GM23338 (cell line): ENCODE results near the gene NEURL3. TPM values are rescaled to one million over a fixed set of nuclear protein-coding genes. Genes with fewer than 3 reads are reported as not detected.
"Not testable (repeated sequence)": the region's sequence is repeated elsewhere in the genome, so short reads cannot be mapped to it uniquely, and the experiment has no call there.

Source experiments
- ATAC-seq: fragments of 200-7000 bp; cut with Tn5 transposase; 3 replicates; pipeline ENCODE4 v1.9.1; 2020
- DNase-seq: peaks from one replicate; pipeline ENCODE4 v3.0.0-alpha.2; 2015; ENCODE audit warnings: low spot score
- H2AFZ ChIP-seq: fragments of 200-600 bp; sonication (generic); 2 replicates; pipeline ENCODE4 v1.8.0; 2016; ENCODE audit warnings: antibody characterized with exemption, mild to moderate bottlenecking, moderate library complexity
- H3F3A ChIP-seq: fragments of 200-600 bp; sonication (generic); replicated peaks from 2 replicates; pipeline ENCODE4 v1.8.0; 2017; ENCODE audit warnings: antibody characterized with exemption, mixed run types, low read depth
- H3K27ac ChIP-seq: fragments of 200-600 bp; sonication (generic); 2 replicates; pipeline ENCODE4 v1.6.1; 2016; ENCODE audit warnings: low read depth
- H3K27me3 ChIP-seq: fragments of 200-600 bp; sonication (generic); 2 replicates; pipeline ENCODE4 v1.8.0; 2016; ENCODE audit warnings: mild to moderate bottlenecking, mixed run types, moderate library complexity; ENCODE audit not compliant: insufficient read depth
- H3K36me3 ChIP-seq: fragments of 200-600 bp; sonication (generic); 2 replicates; pipeline ENCODE4 v1.8.0; 2016; ENCODE audit warnings: mild to moderate bottlenecking; ENCODE audit not compliant: insufficient read depth
- H3K4me1 ChIP-seq: fragments of 200-600 bp; sonication (generic); 2 replicates; pipeline ENCODE4 v1.8.0; 2016; ENCODE audit warnings: mild to moderate bottlenecking, moderate library complexity; ENCODE audit not compliant: insufficient read depth
- H3K4me2 ChIP-seq: fragments of 200-600 bp; sonication (generic); 2 replicates; pipeline ENCODE4 v1.7.1; 2017; ENCODE audit warnings: mixed run types
- H3K4me3 ChIP-seq: fragments of 200-600 bp; sonication (generic); 2 replicates; pipeline ENCODE4 v1.6.1; 2016; ENCODE audit warnings: mixed run types
- H3K79me2 ChIP-seq: fragments of 200-600 bp; sonication (generic); replicated peaks from 2 replicates; pipeline ENCODE4 v1.8.0; 2017; ENCODE audit warnings: mild to moderate bottlenecking; ENCODE audit not compliant: insufficient read depth
- H3K9me2 ChIP-seq: fragments of 200-600 bp; sonication (generic); 2 replicates; pipeline ENCODE4 v1.8.0; 2017; ENCODE audit not compliant: insufficient read depth
- H4K20me1 ChIP-seq: fragments of 200-600 bp; sonication (generic); replicated peaks from 2 replicates; pipeline ENCODE4 v1.8.0; 2017; ENCODE audit warnings: mild to moderate bottlenecking; ENCODE audit not compliant: insufficient read depth
- H3K27ac Mint-ChIP-seq: 2 replicates; pipeline ENCODE4 v1.8.0; 2020; ENCODE audit warnings: inconsistent platforms, mild to moderate bottlenecking, moderate library complexity, mixed read lengths
- H3K27me3 Mint-ChIP-seq: 3 replicates; pipeline ENCODE4 v1.8.0; 2022; ENCODE audit warnings: low read depth, mild to moderate bottlenecking, moderate library complexity, mixed read lengths, inconsistent platforms; ENCODE audit not compliant: insufficient read depth, poor library complexity
- H3K36me3 Mint-ChIP-seq: 3 replicates; pipeline ENCODE4 v1.8.0; 2021; ENCODE audit warnings: low read depth, mild to moderate bottlenecking, inconsistent platforms, moderate library complexity, mixed read lengths
- H3K4me1 Mint-ChIP-seq: 3 replicates; pipeline ENCODE4 v1.8.0; 2020; ENCODE audit warnings: mild to moderate bottlenecking, inconsistent platforms, mixed read lengths
- H3K4me3 Mint-ChIP-seq: 3 replicates; pipeline ENCODE4 v1.8.0; 2021; ENCODE audit warnings: moderate library complexity, mild to moderate bottlenecking, inconsistent platforms, mixed read lengths
- H3K9me3 Mint-ChIP-seq: 3 replicates; pipeline ENCODE4 v1.8.0; 2020; ENCODE audit warnings: moderate library complexity, mild to moderate bottlenecking, inconsistent platforms, mixed read lengths
- CREB1 ChIP-seq: fragments of 250-450 bp; sonication (Bioruptor Pico); IDR thresholded peaks from 2 replicates; pipeline ENCODE4 v1.5.0; 2020; ENCODE audit warnings: low read depth, mild to moderate bottlenecking, moderate library complexity
- ZNF114 ChIP-seq: fragments of 250-450 bp; sonication (Bioruptor Pico); IDR thresholded peaks from 2 replicates; pipeline ENCODE4 v1.5.0; 2020; ENCODE audit warnings: mild to moderate bottlenecking, moderate library complexity
- polyA plus RNA-seq: library from polyadenylated mRNA; unstranded; fragments of >200 nt; fragmentation: Nextera tagmentation; extraction: Ambion mirVana; gene quantifications from 2 replicates; pipeline ENCODE4 v1.2.1, GENCODE V29; 2016
- total RNA-seq: library from RNA; depleted of rRNA; stranded (reverse); fragments of >200 nt; shearing (Covaris generic); gene quantifications from 2 replicates; pipeline ENCODE4 v1.2.3, GENCODE V29; 2014
- TF ChIP-seq, protein P1 (sequence below): IDR thresholded peaks from 2 replicates; pipeline ENCODE4 v1.6.1; 2016; ENCODE audit warnings: antibody characterized with exemption
- TF ChIP-seq, protein P2 (sequence below), 2 experiments: fragments of 200-600 bp in 1 of 2; sonication (generic) in 1 of 2; conservative IDR thresholded peaks; 2 replicates each; pipeline versions ENCODE4 v1.5.1 to v1.6.1; 2016 to 2017; ENCODE audit warnings: antibody characterized with exemption in 2 of 2, low read depth in 2 of 2, mild to moderate bottlenecking in 2 of 2, moderate library complexity in 1 of 2

The NEURL3 gene
- total and polyA plus RNA-seq, 2 experiments from 2014 or later, result 0.21 TPM; not detected in 1

- H3K27me3 ChIP-seq, result no peaks in the 10 kb centered on the region
- TF ChIP-seq CREB1 (CRISPR knock-in tag), result no peak
- TF ChIP-seq, protein P1, sequence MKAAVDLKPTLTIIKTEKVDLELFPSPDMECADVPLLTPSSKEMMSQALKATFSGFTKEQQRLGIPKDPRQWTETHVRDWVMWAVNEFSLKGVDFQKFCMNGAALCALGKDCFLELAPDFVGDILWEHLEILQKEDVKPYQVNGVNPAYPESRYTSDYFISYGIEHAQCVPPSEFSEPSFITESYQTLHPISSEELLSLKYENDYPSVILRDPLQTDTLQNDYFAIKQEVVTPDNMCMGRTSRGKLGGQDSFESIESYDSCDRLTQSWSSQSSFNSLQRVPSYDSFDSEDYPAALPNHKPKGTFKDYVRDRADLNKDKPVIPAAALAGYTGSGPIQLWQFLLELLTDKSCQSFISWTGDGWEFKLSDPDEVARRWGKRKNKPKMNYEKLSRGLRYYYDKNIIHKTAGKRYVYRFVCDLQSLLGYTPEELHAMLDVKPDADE, result no peak
- TF ChIP-seq, protein P2, sequence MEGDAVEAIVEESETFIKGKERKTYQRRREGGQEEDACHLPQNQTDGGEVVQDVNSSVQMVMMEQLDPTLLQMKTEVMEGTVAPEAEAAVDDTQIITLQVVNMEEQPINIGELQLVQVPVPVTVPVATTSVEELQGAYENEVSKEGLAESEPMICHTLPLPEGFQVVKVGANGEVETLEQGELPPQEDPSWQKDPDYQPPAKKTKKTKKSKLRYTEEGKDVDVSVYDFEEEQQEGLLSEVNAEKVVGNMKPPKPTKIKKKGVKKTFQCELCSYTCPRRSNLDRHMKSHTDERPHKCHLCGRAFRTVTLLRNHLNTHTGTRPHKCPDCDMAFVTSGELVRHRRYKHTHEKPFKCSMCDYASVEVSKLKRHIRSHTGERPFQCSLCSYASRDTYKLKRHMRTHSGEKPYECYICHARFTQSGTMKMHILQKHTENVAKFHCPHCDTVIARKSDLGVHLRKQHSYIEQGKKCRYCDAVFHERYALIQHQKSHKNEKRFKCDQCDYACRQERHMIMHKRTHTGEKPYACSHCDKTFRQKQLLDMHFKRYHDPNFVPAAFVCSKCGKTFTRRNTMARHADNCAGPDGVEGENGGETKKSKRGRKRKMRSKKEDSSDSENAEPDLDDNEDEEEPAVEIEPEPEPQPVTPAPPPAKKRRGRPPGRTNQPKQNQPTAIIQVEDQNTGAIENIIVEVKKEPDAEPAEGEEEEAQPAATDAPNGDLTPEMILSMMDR (conservative IDR thresholded peaks at IDR 0.05; ENCODE audit: low read depth in 2 of 2), result peak; percentile 88 to 96
- no peak for TF ChIP-seq ZNF114 (CRISPR knock-in tag)
- ATAC-seq (peak; percentile 66), DNase-seq (peak; percentile 80)
- H3K27ac ChIP-seq, result no peak overlapping the region
- H3K4me2 ChIP-seq, result peak overlapping the region; percentile 71; the same call in 1 of the 2 replicates
- Mint-ChIP-seq H3K36me3 (no peaks in the 10 kb centered on the region), H3K4me3 (no peak overlapping the region), H3K27ac (no peak overlapping the region), H3K9me3 (peaks cover 3% of the 10 kb centered on the region; the same call in 2 of the 3 replicates), H3K27me3 (peaks cover 16% of the 10 kb centered on the region), H3K4me1 (peaks cover 16% of the 10 kb centered on the region)
- no peaks in the 10 kb centered on the region for H3K79me2 ChIP-seq
- H3K4me3 ChIP-seq, result peak overlapping the region; percentile 45; the same call in 1 of the 2 replicates
- no peaks in the 10 kb centered on the region for H3K4me1 ChIP-seq
- peak overlapping the region; percentile 97 for H2AFZ ChIP-seq
- no peaks in the 10 kb centered on the region for H3F3A ChIP-seq
- no peaks in the 10 kb centered on the region for H3K36me3 ChIP-seq
- H4K20me1 ChIP-seq, result no peaks in the 10 kb centered on the region
- no peaks in the 10 kb centered on the region for H3K9me2 ChIP-seq
These were observed 49.4 kb upstream of the NEURL3 start for GRCh38 chr2:96554293-96555145.

DNA sequence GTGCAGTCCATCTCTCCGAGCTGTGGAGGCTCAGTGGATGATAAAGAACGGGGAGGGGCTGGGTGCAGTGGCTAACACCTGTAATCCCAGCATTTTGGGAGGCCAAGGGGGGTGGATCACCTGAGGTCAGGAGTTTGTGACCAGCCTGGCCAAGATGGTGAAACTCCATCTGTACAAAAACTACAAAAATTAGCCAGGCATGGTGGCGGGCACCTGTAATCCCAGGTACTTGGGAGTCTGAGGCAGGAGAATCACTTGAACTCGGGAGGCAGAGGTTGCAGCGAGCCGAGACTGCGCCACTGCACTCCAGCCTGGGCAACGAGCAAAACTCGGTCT lies 48.8 kb upstream of the NEURL3 start:
- not testable (repeated sequence) for H3K36me3 ChIP-seq, H3K9me3 Mint-ChIP-seq, ATAC-seq, H3K4me1 ChIP-seq, H3K27me3 ChIP-seq, H4K20me1 ChIP-seq, H3K4me3 ChIP-seq, H3K79me2 ChIP-seq, H3K27ac Mint-ChIP-seq, H3K27ac ChIP-seq, H3K4me3 Mint-ChIP-seq, DNase-seq, H3K9me2 ChIP-seq, H3F3A ChIP-seq, H3K36me3 Mint-ChIP-seq
- Histone ChIP-seq H2AFZ (0 out of 2 replicates have a peak overlapping the region, but pooled peaks have one; percentile 32), H3K4me2 (0 out of 2 replicates have a peak overlapping the region, but pooled peaks have one; percentile 71)
- peaks cover 16% of the 10 kb centered on the region for H3K4me1 Mint-ChIP-seq
- peaks cover 16% of the 10 kb centered on the region for H3K27me3 Mint-ChIP-seq
